HTERT RPE-1 (cell line): Measurements from ENCODE around the gene BEGAIN.

Experiments used
- in situ Hi-C: fragments of 300-500 bp; cut with MboI; formaldehyde crosslinking; loops from 4 replicates; pipeline ENCODE4 v1.14.3; 2020; ENCODE audit warnings: low sequenced_read_pairs

BEGAIN gene

GRCh38 chr14:100585448-100586152 lies 1.6 kb downstream of the BEGAIN start:
- in situ Hi-C loops, result no loop called here

GRCh38 chr14:100584056-100585031 lies 2.9 kb downstream of the BEGAIN start:
- in situ Hi-C loops, result no loop called here

GRCh38 chr14:100583245-100583644 lies 4.0 kb downstream of the BEGAIN start:
- in situ Hi-C loops, result no loop called here

- in situ Hi-C loops, result no loop called here
These were observed 4.6 kb downstream of the BEGAIN start for GRCh38 chr14:100582496-100583165.

GRCh38 chr14:100581228-100582145 lies 5.7 kb downstream of the BEGAIN start:
- in situ Hi-C loops, result no loop called here

- in situ Hi-C loops, result no loop called here
These were observed 6.6 kb downstream of the BEGAIN start for GRCh38 chr14:100580316-100581227.

- in situ Hi-C loops, result no loop called here
These were observed 8.7 kb downstream of the BEGAIN start for GRCh38 chr14:100578552-100578951.

- in situ Hi-C loops, result no loop called here
These were observed 9.2 kb downstream of the BEGAIN start for GRCh38 chr14:100577986-100578431.

- in situ Hi-C loops, result no loop called here
These were observed 9.8 kb downstream of the BEGAIN start for GRCh38 chr14:100577321-100577985.

GRCh38 chr14:100576091-100577085 lies 10.8 kb downstream of the BEGAIN start:
- in situ Hi-C loops, result no loop called here

GRCh38 chr14:100575266-100575995 lies 11.8 kb downstream of the BEGAIN start:
- in situ Hi-C loops, result no loop called here

- in situ Hi-C loops, result no loop called here
These were observed 12.6 kb downstream of the BEGAIN start for GRCh38 chr14:100574642-100575031.

GRCh38 chr14:100573757-100574641 lies 13.2 kb downstream of the BEGAIN start:
- in situ Hi-C loops, result no loop called here

- in situ Hi-C loops, result no loop called here
These were observed 14.0 kb downstream of the BEGAIN start for GRCh38 chr14:100573002-100573756.

- in situ Hi-C loops, result no loop called here
These were observed 14.7 kb downstream of the BEGAIN start for GRCh38 chr14:100572543-100572942.
